Left colon (tissue), 2 donors: Measurements from ENCODE around the gene IRF7. TPM values are rescaled to one million over a fixed set of nuclear protein-coding genes. Genes with fewer than 3 reads are reported as not detected.

Experiments used
- ATAC-seq: fragments of 200-7000 bp; cut with Tn5 transposase; one replicate; pipeline ENCODE4 v1.9.1; 2020; ENCODE audit warnings: mild to moderate bottlenecking, moderate library complexity
- DNase-seq, 2 donors: peaks; one replicate each; pipeline ENCODE4 v3.0.0-alpha.2; 2020
- intact Hi-C, 2 donors: fragments of 100-400 bp; cut with DNase I in 1 of 2; cut with micrococcal nuclease in 1 of 2; formaldehyde crosslinking; loops; one replicate each; pipeline versions ENCODE4 v1.11.2 to v1.14.0; 2022; cut with DNase I, micrococcal nuclease
- total RNA-seq, 2 donors: library from RNA; stranded (reverse); fragmentation: NEBNext Ultra II Directional; extraction: Animal tissue kit (Norgen Biotek cat#: 25700); gene quantifications; one replicate each; pipeline ENCODE4 v1.2.1, GENCODE V29; 2021
- donor health status: DM: no; HTN: no; CAD: no.
- donor health status: DM: yes; HTN: yes; CAD: no.

IRF7 gene
- total RNA-seq, 2 donors from 2014 or later = 29.9 to 36.4 TPM

- DNase-seq (peak; percentile 82 to 84), ATAC-seq (peak; percentile 78)
- intact Hi-C loops = no loop called here
These were observed 9.2 kb upstream of the IRF7 start, which contains the start of gene CDHR5 for GRCh38 chr11:624705-625635. TSS of gene CDHR5 (minus strand) at chr11:624955. CDS start at chr11:624902, 53 bp downstream.

GRCh38 chr11:623999-624704 is 8.4 kb upstream of the IRF7 start:
- ATAC-seq (peak; percentile 70), DNase-seq (peak; percentile 90 to 94)
- intact Hi-C loops = no loop called here

- intact Hi-C loops = no loop called here
- DNase-seq = peak in 1 of 2 donors; percentile 15
These were observed 7.7 kb upstream of the IRF7 start for GRCh38 chr11:623349-623869.

GRCh38 chr11:621838-622237 is 6.1 kb upstream of the IRF7 start:
- ATAC-seq (no peak), DNase-seq (no peak)
- intact Hi-C loops = no loop called here

More at GRCh38 chr11:623349-623869, 7.7 kb upstream of the IRF7 start:
- no peak for ATAC-seq

- DNase-seq (no peak), ATAC-seq (no peak)
These were observed 5.4 kb upstream of the IRF7 start for GRCh38 chr11:620935-621814.

GRCh38 chr11:620201-620600 is 4.5 kb upstream of the IRF7 start:
- intact Hi-C loops = no loop called here

More at GRCh38 chr11:620935-621814, 5.4 kb upstream of the IRF7 start:
- intact Hi-C loops = no loop called here

GRCh38 chr11:619628-620050 is 3.9 kb upstream of the IRF7 start:
- DNase-seq (no peak), ATAC-seq (no peak)
- intact Hi-C loops = no loop called here

More at GRCh38 chr11:620201-620600, 4.5 kb upstream of the IRF7 start:
- DNase-seq (no peak), ATAC-seq (no peak)

- ATAC-seq (no peak), DNase-seq (no peak)
- intact Hi-C loops = no loop called here
These were observed 3.3 kb upstream of the IRF7 start for GRCh38 chr11:618856-619627.

GRCh38 chr11:617912-618682 is 2.3 kb upstream of the IRF7 start:
- intact Hi-C loops = no loop called here
- DNase-seq (no peak), ATAC-seq (no peak)

GRCh38 chr11:617199-617911 is 1.6 kb upstream of the IRF7 start:
- ATAC-seq = no peak
- DNase-seq = no peak
- intact Hi-C loops = no loop called here

GRCh38 chr11:616320-617198 is 809 bp upstream of the IRF7 start:
- ATAC-seq = no peak
- no peak for DNase-seq
- intact Hi-C loops = no loop called here

- intact Hi-C loops = no loop called here
- peak in 1 of 2 donors; percentile 59 for DNase-seq
- peak; percentile 5 for ATAC-seq
These were observed 887 bp downstream of the IRF7 start for GRCh38 chr11:614623-615503.

- DNase-seq (no peak), ATAC-seq (no peak)
- intact Hi-C loops = no loop called here
These were observed 1.6 kb downstream of the IRF7 start for GRCh38 chr11:614021-614622.

- DNase-seq (peak; percentile 80 to 94), ATAC-seq (peak; percentile 48)
- intact Hi-C loops = no loop called here
These were observed 2.3 kb downstream of the IRF7 start for GRCh38 chr11:613369-613968.
